AG04450 (cell line): ENCODE measurements around the gene GPC6. TPM values are rescaled to one million over a fixed set of nuclear protein-coding genes. Genes with fewer than 3 reads are reported as not detected.

Experiments used
- CTCF ChIA-PET: fragments of 300-600, 350-600 bp; formaldehyde crosslinking; extraction: SDS; loops from one replicate; lab custom pipeline; 2022; ENCODE audit warnings: antibody characterized with exemption, inconsistent platforms; lab: Charles Lee
- POLR2A ChIA-PET: fragments of 350-600 bp; formaldehyde crosslinking; extraction: SDS; loops from one replicate; lab custom pipeline; 2021; ENCODE audit warnings: antibody characterized with exemption, inconsistent platforms; lab: Yijun Ruan, JAX
- DNase-seq: peaks from one replicate; pipeline ENCODE4 v3.0.0-alpha.2; 2011; ENCODE audit warnings: low read depth, low spot score
- H3K27ac ChIP-seq: one replicate; pipeline ENCODE4 v1.5.1; 2012; ENCODE audit warnings: low read depth, low read length, control low read depth
- H3K27me3 ChIP-seq: one replicate; pipeline ENCODE4 v1.6.0; 2012; ENCODE audit warnings: low read length; ENCODE audit not compliant: control insufficient read depth, insufficient read depth
- H3K4me3 ChIP-seq: 2 replicates; pipeline ENCODE4 v1.5.1; 2011; ENCODE audit warnings: mild to moderate bottlenecking, low read depth, low read length, control low read depth
- H3K9me3 ChIP-seq: 2 replicates; pipeline ENCODE4 v1.5.1; 2012; ENCODE audit warnings: low read length; ENCODE audit not compliant: control insufficient read depth, insufficient read depth
- polyA plus RNA-seq: library from polyadenylated mRNA; depleted of rRNA; stranded (reverse); fragments of >200 nt; gene quantifications from 2 replicates; pipeline ENCODE4 v1.2.3, GENCODE V29; 2011
- TF ChIP-seq, protein P1 (sequence below): IDR thresholded peaks from 2 replicates; pipeline ENCODE4 v1.5.1; 2011; ENCODE audit warnings: low read depth, low read length, control low read depth, inconsistent platforms

Gene GPC6
- polyA plus RNA-seq, 1 experiment, result 40.4 TPM

DNA sequence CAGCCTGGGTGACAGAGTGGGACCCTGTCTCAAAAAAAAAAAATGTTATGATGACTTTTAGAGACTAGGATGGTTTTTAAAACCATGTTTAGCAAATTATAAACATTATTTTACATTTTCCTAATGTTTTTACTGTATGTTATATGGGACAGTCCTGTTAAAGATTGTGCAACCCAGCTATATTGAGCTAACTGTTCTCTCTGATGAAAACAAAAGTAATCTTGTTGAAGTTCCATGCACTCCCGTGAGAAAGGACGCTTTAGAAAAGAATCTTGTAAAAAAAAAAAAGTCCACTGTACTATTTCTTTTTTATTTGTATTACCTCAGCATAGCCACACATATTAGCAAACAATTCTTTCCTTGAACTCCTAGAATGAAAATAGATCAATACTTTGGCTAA lies 801.6 kb downstream of the GPC6 start:
- H3K27me3 ChIP-seq, result no peaks in the 10 kb centered on the region
- no peaks in the 10 kb centered on the region; the same call in 1 of the 2 replicates for H3K9me3 ChIP-seq
- no peak for DNase-seq
- H3K4me3 ChIP-seq, result no peak overlapping the region
- ChIA-PET POLR2A (interaction anchor here (0.7 kb wide), 1 partner anchor 1236 kb away, joined by 3 read pairs; no protein-coding TSS in a partner anchor), CTCF (no interaction called here)
- H3K27ac ChIP-seq, result no peak overlapping the region
- TF ChIP-seq, protein P1, sequence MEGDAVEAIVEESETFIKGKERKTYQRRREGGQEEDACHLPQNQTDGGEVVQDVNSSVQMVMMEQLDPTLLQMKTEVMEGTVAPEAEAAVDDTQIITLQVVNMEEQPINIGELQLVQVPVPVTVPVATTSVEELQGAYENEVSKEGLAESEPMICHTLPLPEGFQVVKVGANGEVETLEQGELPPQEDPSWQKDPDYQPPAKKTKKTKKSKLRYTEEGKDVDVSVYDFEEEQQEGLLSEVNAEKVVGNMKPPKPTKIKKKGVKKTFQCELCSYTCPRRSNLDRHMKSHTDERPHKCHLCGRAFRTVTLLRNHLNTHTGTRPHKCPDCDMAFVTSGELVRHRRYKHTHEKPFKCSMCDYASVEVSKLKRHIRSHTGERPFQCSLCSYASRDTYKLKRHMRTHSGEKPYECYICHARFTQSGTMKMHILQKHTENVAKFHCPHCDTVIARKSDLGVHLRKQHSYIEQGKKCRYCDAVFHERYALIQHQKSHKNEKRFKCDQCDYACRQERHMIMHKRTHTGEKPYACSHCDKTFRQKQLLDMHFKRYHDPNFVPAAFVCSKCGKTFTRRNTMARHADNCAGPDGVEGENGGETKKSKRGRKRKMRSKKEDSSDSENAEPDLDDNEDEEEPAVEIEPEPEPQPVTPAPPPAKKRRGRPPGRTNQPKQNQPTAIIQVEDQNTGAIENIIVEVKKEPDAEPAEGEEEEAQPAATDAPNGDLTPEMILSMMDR, result no peak

- Histone ChIP-seq H3K9me3 (no peaks in the 10 kb centered on the region; the same call in 1 of the 2 replicates), H3K4me3 (no peak overlapping the region), H3K27me3 (no peaks in the 10 kb centered on the region), H3K27ac (no peak overlapping the region)
- TF ChIP-seq, protein P1, result no peak
- DNase-seq, result no peak
- POLR2A ChIA-PET, result no interaction called here
- CTCF ChIA-PET, result no interaction called here
Observed at GRCh38 chr13:94028650-94029049, 802.0 kb downstream of the GPC6 start.

DNA sequence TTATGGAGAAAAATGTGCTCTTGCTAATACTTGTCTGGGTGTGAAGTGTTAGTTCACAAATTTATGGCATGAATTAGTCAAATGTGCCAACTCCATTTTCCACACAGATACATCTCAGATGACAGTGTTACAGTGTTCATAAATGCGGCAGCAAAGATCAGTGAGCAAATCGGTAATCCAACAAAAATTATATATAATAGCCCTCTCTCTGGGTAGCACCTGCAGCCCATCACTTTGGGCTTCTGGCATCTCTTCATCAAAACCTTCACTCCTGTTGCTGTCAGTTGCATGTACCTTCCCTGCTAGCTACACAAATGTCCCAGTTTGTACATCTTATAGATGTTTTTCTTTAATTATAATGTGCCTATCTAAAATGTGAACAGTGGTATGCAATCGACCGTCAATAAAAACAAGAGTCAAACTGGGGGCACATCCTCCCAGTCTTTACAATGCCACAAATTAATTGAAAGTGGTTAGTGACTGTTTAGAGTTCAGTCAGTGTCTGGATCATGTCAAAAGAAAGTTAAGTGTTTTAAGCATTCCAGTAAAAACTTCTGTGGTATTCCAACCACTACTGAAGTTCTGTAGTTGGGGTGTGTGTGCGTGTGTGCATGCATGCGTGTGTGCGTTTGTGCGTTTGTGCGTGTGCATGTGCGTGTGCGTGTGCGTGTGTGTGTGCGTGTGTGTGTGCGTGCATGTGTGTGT lies 804.0 kb downstream of the GPC6 start:
- Histone ChIP-seq H3K27ac (no peak overlapping the region), H3K4me3 (no peak overlapping the region), H3K27me3 (no peaks in the 10 kb centered on the region), H3K9me3 (no peaks in the 10 kb centered on the region; the same call in 1 of the 2 replicates)
- TF ChIP-seq, protein P1, result no peak
- ChIA-PET POLR2A (no interaction called here), CTCF (interaction anchor here (0.7 kb wide), 1 partner anchor 9 kb away, joined by 7 read pairs; no protein-coding TSS in a partner anchor)
- no peak for DNase-seq

DNA sequence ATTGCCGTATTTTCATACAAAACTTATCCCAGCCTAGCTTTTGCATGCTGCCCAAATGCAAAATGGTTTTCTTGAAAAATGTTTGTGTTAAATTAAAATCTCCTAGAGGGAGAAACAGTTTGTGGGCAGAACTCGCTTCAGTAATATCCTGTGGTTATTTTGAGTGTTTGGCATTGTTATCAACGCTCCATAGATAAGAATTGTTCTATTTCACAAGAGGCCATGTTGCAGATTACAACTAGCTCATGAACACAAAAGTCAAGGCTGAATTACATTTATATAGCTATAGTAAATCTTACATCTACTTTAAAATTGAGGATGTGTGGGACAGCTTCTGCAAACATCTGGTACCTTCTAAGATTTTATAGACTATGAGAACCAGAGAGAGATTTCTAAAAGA lies 805.0 kb downstream of the GPC6 start:
- no peaks in the 10 kb centered on the region; the same call in 1 of the 2 replicates for H3K9me3 ChIP-seq
- no peak overlapping the region for H3K27ac ChIP-seq
- TF ChIP-seq, protein P1, result no peak
- no peaks in the 10 kb centered on the region for H3K27me3 ChIP-seq
- H3K4me3 ChIP-seq, result no peak overlapping the region
- no peak for DNase-seq
- POLR2A ChIA-PET, result no interaction called here
- CTCF ChIA-PET, result interaction anchor here (1.0 kb wide), 1 partner anchor 15 kb away, joined by 3 read pairs; no protein-coding TSS in a partner anchor

DNA sequence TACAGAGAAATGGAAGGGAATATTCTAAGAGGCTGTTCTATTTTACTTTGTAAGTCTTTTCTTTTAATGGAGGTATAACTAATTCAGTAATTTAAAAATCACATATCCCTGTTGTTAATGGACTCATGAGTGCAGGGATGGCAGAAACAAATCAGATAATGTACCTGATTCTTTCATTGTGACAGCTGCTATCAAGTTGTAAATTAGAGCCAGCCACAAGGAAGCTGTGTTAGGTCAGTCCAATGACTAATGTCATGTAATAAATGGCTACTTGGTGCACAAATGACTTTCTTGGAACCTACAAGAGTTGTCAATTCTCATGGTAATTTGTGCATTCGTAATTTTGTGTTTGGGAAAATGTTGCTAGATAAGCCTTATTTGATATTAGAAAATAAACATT lies 806.5 kb downstream of the GPC6 start:
- POLR2A ChIA-PET, result no interaction called here
- CTCF ChIA-PET, result no interaction called here
- H3K4me3 ChIP-seq, result no peak overlapping the region
- TF ChIP-seq, protein P1, result no peak
- H3K9me3 ChIP-seq, result no peaks in the 10 kb centered on the region; the same call in 1 of the 2 replicates
- H3K27me3 ChIP-seq, result no peaks in the 10 kb centered on the region
- no peak overlapping the region for H3K27ac ChIP-seq
- no peak for DNase-seq
